Panc1 (cell line): Measurements from ENCODE around the gene VAC14. TPM values are rescaled to one million over a fixed set of nuclear protein-coding genes. Genes with fewer than 3 reads are reported as not detected.

ENCODE experiments used
- ATAC-seq: fragments of 200-7000 bp; cut with Tn5 transposase; 2 replicates; pipeline ENCODE4 v1.9.1; 2020; ENCODE audit warnings: mild to moderate bottlenecking, moderate library complexity
- BruUV-seq: library from RNA; stranded (reverse); fragments of 400-500 nt; replicated peaks from 2 replicates; lab custom pipeline; 2021; lab: Mats Ljungman, UMichigan
- CTCF ChIA-PET: fragments of 300-600 bp; sonication (Branson Sonifier 250); formaldehyde crosslinking; loops from one replicate; lab custom pipeline; 2022; ENCODE audit warnings: antibody characterized with exemption; lab: Charles Lee
- POLR2A ChIA-PET: fragments of 300-600 bp; sonication (Branson Sonifier 250); formaldehyde crosslinking; loops from one replicate; lab custom pipeline; 2022; ENCODE audit warnings: antibody characterized with exemption; lab: Charles Lee
- DNase-seq: peaks from one replicate; pipeline ENCODE4 v3.0.0-alpha.2; 2010; ENCODE audit warnings: low read depth, low spot score
- H3K27ac ChIP-seq: 2 replicates; pipeline ENCODE4 v1.5.1; 2011; ENCODE audit warnings: mild to moderate bottlenecking, low read length, inconsistent platforms
- H3K27me3 ChIP-seq: fragments of 200-500 bp; sonication (Bioruptor generic); 2 replicates; pipeline ENCODE4 v1.6.0; 2014; ENCODE audit warnings: low read length, inconsistent platforms; ENCODE audit not compliant: control insufficient read depth, insufficient read depth
- H3K36me3 ChIP-seq: fragments of 200-500 bp; sonication (Bioruptor generic); 2 replicates; pipeline ENCODE4 v1.5.1; 2014; ENCODE audit warnings: inconsistent platforms, mild to moderate bottlenecking, low read length, moderate library complexity; ENCODE audit not compliant: control insufficient read depth, insufficient read depth
- H3K4me1 ChIP-seq: 2 replicates; pipeline ENCODE4 v1.5.1; 2011; ENCODE audit warnings: inconsistent platforms, mild to moderate bottlenecking, low read length, moderate library complexity; ENCODE audit not compliant: control insufficient read depth, insufficient read depth
- H3K4me3 ChIP-seq, 2 experiments: 2 replicates each; pipeline ENCODE4 v1.5.1; 2011 to 2012; ENCODE audit warnings: low read depth in 2 of 2, low read length in 2 of 2, mild to moderate bottlenecking in 2 of 2, inconsistent platforms in 1 of 2, moderate library complexity in 1 of 2
- H3K9me3 ChIP-seq: fragments of 200-500 bp; sonication (Bioruptor generic); 2 replicates; pipeline ENCODE4 v1.5.1; 2014; ENCODE audit warnings: low read depth, mild to moderate bottlenecking, inconsistent platforms, low read length, moderate library complexity; ENCODE audit not compliant: control insufficient read depth, insufficient read depth
- POLR2AphosphoS5 ChIP-seq: IDR thresholded peaks from 2 replicates; pipeline ENCODE4 v1.6.1; 2012; ENCODE audit warnings: mild to moderate bottlenecking, low read depth, low read length, moderate library complexity
- SIN3A ChIP-seq: IDR thresholded peaks from 2 replicates; pipeline ENCODE4 v1.6.1; 2012; ENCODE audit warnings: low read depth, mild to moderate bottlenecking, low read length, moderate library complexity, borderline replicate concordance; ENCODE audit not compliant: insufficient read depth
- TCF7L2 ChIP-seq: IDR thresholded peaks from 2 replicates; pipeline ENCODE4 v1.6.1; 2011; ENCODE audit warnings: mild to moderate bottlenecking, low read depth, low read length, inconsistent platforms
- in situ Hi-C: cut with HindIII; loops from 2 replicates; pipeline ENCODE4 v1.10.0; 2016; ENCODE audit warnings: low sequenced_read_pairs, low pct_unique_long_range_greater_than_20kb
- intact Hi-C: fragments of 100-400 bp; cut with micrococcal nuclease; formaldehyde crosslinking; loops from one replicate; pipeline ENCODE4 v1.10.0; 2022; ENCODE audit not compliant: unreplicated experiment
- total RNA-seq: library from RNA; stranded (reverse); gene quantifications from one replicate; pipeline ENCODE4 v1.2.1, GENCODE V29; 2021; ENCODE audit not compliant: unreplicated experiment
- TF ChIP-seq, protein P1 (sequence below): fragments of 450-650 bp; IDR thresholded peaks from 2 replicates; pipeline ENCODE4 v1.5.1; 2017; ENCODE audit warnings: mild to moderate bottlenecking
- TF ChIP-seq, protein P2 (sequence below), 2 experiments: IDR thresholded peaks; 2 replicates each; pipeline ENCODE4 v1.6.1; 2011 to 2012; ENCODE audit warnings: low read depth in 2 of 2, control low read depth in 1 of 2, low read length in 1 of 2, mild to moderate bottlenecking in 1 of 2, moderate library complexity in 1 of 2; ENCODE audit not compliant: insufficient read depth in 1 of 2

The VAC14 gene
- total RNA-seq, 1 experiment from 2014 or later: 37.9 TPM

DNA sequence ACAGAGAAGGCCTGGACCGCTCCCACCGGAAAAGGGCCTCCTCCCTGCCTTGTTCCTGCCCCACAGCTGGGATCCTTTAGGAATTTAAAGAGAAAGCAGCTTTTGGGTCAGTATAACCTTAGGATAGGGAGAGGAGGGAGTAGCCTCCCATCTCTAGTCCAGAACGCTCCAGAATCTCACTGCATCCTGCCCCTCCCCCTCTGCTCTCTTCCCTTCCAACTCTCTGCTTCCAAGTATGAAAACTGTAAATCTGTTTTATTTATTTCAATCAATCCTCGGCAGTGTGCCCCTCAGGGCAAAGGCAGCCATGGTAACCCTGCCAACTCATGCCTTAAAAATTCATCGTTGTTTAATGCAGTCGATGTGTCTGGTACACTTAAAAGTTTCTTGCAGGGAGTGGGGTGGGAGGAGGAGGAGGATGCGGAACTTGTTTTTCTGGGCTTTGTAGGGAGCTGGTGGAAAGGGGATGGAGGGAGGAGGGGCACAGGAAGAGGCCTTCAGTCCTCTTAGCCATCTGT lies 94.0 kb downstream of the VAC14 start:
- POLR2A ChIA-PET: no interaction called here
- no peak overlapping the region for H3K4me3 ChIP-seq
- H3K36me3 ChIP-seq: no peaks in the 10 kb centered on the region
- no peak for DNase-seq
- ATAC-seq: peak; percentile 50
- in situ Hi-C loops: no loop called here
- no TSS peak for BruUV-seq
- H3K27ac ChIP-seq: peak overlapping the region; percentile 48; the same call in 1 of the 2 replicates
- peaks cover 14% of the 10 kb centered on the region for H3K4me1 ChIP-seq
- H3K27me3 ChIP-seq: no peaks in the 10 kb centered on the region
- no peak for TF ChIP-seq TCF7L2
- TF ChIP-seq, protein P1, sequence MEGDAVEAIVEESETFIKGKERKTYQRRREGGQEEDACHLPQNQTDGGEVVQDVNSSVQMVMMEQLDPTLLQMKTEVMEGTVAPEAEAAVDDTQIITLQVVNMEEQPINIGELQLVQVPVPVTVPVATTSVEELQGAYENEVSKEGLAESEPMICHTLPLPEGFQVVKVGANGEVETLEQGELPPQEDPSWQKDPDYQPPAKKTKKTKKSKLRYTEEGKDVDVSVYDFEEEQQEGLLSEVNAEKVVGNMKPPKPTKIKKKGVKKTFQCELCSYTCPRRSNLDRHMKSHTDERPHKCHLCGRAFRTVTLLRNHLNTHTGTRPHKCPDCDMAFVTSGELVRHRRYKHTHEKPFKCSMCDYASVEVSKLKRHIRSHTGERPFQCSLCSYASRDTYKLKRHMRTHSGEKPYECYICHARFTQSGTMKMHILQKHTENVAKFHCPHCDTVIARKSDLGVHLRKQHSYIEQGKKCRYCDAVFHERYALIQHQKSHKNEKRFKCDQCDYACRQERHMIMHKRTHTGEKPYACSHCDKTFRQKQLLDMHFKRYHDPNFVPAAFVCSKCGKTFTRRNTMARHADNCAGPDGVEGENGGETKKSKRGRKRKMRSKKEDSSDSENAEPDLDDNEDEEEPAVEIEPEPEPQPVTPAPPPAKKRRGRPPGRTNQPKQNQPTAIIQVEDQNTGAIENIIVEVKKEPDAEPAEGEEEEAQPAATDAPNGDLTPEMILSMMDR: no peak
- intact Hi-C loops: no loop called here
- H3K9me3 ChIP-seq: no peaks in the 10 kb centered on the region
- CTCF ChIA-PET: no interaction called here

DNA sequence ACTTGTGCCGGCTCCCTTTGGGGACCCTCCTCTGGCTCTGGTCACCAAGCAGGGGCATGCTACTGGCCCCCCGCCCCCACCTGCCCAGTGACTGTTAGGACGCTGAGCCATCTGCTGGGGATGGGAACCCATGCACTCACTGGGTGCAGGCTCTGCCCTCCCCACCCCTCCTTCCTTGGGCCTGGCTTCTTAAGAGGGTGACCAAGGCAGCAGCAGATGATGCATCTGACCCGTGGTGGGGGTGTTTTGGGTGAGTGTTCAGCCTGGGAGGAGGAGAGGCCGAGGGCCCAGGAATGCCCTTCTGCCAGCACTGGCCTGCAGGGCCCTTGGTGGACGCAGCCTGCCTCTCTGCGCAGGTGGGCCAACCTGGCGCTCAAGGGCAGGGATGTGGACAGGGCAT lies 95.9 kb downstream of the VAC14 start:
- no peaks in the 10 kb centered on the region for H3K36me3 ChIP-seq
- BruUV-seq: no TSS peak
- intact Hi-C loops (no loop called here), in situ Hi-C loops (no loop called here)
- H3K27ac ChIP-seq: no peak overlapping the region
- ChIA-PET CTCF (no interaction called here), POLR2A (no interaction called here)
- H3K4me3 ChIP-seq: no peak overlapping the region
- DNase-seq (no peak), ATAC-seq (no peak)
- H3K9me3 ChIP-seq: no peaks in the 10 kb centered on the region
- TF ChIP-seq TCF7L2 (no peak), POLR2AphosphoS5 (no peak), SIN3A (no peak)
- TF ChIP-seq, protein P2, sequence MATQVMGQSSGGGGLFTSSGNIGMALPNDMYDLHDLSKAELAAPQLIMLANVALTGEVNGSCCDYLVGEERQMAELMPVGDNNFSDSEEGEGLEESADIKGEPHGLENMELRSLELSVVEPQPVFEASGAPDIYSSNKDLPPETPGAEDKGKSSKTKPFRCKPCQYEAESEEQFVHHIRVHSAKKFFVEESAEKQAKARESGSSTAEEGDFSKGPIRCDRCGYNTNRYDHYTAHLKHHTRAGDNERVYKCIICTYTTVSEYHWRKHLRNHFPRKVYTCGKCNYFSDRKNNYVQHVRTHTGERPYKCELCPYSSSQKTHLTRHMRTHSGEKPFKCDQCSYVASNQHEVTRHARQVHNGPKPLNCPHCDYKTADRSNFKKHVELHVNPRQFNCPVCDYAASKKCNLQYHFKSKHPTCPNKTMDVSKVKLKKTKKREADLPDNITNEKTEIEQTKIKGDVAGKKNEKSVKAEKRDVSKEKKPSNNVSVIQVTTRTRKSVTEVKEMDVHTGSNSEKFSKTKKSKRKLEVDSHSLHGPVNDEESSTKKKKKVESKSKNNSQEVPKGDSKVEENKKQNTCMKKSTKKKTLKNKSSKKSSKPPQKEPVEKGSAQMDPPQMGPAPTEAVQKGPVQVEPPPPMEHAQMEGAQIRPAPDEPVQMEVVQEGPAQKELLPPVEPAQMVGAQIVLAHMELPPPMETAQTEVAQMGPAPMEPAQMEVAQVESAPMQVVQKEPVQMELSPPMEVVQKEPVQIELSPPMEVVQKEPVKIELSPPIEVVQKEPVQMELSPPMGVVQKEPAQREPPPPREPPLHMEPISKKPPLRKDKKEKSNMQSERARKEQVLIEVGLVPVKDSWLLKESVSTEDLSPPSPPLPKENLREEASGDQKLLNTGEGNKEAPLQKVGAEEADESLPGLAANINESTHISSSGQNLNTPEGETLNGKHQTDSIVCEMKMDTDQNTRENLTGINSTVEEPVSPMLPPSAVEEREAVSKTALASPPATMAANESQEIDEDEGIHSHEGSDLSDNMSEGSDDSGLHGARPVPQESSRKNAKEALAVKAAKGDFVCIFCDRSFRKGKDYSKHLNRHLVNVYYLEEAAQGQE (IDR thresholded peaks at IDR 0.05; ENCODE audit: insufficient read depth in 1 of 2, low read depth in 2 of 2, low read length in 1 of 2): no peak
- TF ChIP-seq, protein P1: no peak
- no peaks in the 10 kb centered on the region for H3K27me3 ChIP-seq
- peaks cover 14% of the 10 kb centered on the region for H3K4me1 ChIP-seq

DNA sequence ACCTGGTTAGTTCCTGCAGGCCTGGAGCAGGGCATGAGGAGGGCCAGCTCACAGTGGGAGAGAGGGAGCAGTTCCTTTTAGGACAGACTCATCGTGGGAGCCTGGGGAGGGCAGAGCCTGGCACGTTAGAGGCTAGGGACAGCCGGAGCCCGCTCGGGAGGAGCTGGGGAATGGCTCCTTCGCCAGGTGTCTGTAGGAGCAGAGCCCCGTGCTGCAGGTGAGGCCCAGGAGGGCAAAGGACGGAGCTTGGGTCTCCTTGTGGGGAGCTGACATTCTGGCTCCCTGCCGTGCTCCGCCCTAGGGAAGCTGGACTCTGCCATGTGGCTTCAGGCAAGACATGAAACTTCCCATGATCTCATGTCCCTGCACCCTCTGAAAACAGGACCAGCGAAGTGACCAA lies 96.4 kb downstream of the VAC14 start:
- no TSS peak for BruUV-seq
- ChIA-PET CTCF (no interaction called here), POLR2A (no interaction called here)
- in situ Hi-C loops (no loop called here), intact Hi-C loops (no loop called here)
- Histone ChIP-seq H3K9me3 (no peaks in the 10 kb centered on the region), H3K27ac (no peak overlapping the region), H3K27me3 (no peaks in the 10 kb centered on the region), H3K4me1 (peaks cover 14% of the 10 kb centered on the region), H3K4me3 (no peak overlapping the region), H3K36me3 (no peaks in the 10 kb centered on the region)
- no peak for DNase-seq
- TF ChIP-seq, protein P1: no peak
- no peak for TF ChIP-seq SIN3A
- TF ChIP-seq, protein P2 (IDR thresholded peaks at IDR 0.05; ENCODE audit: insufficient read depth in 1 of 2, low read depth in 2 of 2, low read length in 1 of 2): no peak
- no peak for TF ChIP-seq POLR2AphosphoS5
- TF ChIP-seq TCF7L2: no peak
- ATAC-seq: no peak
